NB4 (cell line): ENCODE measurements around the gene NRXN3.

ENCODE experiments used
- MYC ChIP-seq: IDR thresholded peaks from 2 replicates; pipeline ENCODE4 v1.6.1; 2011; ENCODE audit warnings: low read depth, low read length
- TF ChIP-seq, protein P1 (sequence below): IDR thresholded peaks from one replicate; pipeline ENCODE4 v1.5.1; 2012; ENCODE audit warnings: low read depth, low read length

DNA sequence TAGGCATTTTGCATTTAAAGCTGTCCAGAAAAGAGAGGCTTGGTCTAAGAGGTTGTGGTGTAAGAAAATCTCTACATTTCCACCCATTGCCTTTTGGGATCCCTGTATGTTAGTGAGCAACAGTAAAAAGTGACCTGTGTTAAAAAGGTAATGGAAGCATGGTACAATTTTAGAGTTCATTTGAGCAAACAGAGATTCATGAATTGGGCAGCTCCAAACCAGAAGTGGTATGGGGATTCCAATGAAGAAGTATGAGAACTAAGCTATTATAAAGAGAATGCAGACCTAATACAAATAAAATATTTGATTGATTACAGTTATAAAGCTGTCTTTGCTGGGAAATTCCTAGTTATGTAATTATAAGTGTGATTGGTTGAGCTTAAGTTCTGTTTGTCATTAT, 1134.1 kb downstream of the NRXN3 start:
- TF ChIP-seq, protein P1, sequence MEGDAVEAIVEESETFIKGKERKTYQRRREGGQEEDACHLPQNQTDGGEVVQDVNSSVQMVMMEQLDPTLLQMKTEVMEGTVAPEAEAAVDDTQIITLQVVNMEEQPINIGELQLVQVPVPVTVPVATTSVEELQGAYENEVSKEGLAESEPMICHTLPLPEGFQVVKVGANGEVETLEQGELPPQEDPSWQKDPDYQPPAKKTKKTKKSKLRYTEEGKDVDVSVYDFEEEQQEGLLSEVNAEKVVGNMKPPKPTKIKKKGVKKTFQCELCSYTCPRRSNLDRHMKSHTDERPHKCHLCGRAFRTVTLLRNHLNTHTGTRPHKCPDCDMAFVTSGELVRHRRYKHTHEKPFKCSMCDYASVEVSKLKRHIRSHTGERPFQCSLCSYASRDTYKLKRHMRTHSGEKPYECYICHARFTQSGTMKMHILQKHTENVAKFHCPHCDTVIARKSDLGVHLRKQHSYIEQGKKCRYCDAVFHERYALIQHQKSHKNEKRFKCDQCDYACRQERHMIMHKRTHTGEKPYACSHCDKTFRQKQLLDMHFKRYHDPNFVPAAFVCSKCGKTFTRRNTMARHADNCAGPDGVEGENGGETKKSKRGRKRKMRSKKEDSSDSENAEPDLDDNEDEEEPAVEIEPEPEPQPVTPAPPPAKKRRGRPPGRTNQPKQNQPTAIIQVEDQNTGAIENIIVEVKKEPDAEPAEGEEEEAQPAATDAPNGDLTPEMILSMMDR, result no peak
- TF ChIP-seq MYC, result no peak
